Measurements from ENCODE around the gene ZDHHC21.

ZDHHC21 gene

GRCh38 chr9:14618836-14619420, 74.3 kb downstream of the ZDHHC21 start:
- in situ Hi-C loops (cut with MboI; ENCODE audit: low sequenced_read_pairs) = no loop called here

GRCh38 chr9:14616188-14616982, 76.8 kb downstream of the ZDHHC21 start:
- in situ Hi-C loops (cut with MboI; ENCODE audit: low sequenced_read_pairs) = no loop called here

GRCh38 chr9:14608540-14608939, 84.7 kb downstream of the ZDHHC21 start:
- in situ Hi-C loops (cut with MboI; ENCODE audit: low sequenced_read_pairs) = no loop called here

DNA sequence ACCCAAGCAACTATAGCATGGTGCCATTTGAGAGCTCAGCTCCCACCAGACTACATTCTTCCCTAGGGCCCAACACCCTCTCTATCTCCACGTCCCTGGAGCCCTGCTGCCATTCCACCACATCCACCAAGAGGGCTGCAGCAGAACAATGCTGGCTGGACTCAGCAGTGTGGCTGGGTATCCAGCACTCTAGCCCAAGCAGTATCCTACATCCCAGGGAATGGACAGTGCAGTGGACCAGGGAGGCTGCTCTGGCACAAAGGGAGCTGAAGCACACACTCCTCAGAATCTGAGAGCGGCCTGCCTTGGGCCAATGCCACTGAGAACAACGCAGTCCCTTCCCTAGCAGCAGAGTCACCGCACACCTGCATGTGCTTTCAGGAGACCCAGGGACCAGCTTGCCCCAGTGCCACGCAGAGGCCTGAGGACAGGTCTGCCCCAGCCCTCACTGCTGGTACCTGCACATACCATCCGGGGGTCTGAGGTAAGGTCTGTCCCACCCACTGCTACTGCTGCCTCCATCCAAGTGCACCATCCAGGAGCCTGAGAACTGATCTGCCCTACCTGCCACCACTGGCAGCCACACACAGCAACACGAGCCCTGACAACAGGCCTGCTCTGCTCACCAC, 95.9 kb downstream of the ZDHHC21 start:
- in situ Hi-C loops (cut with MboI; ENCODE audit: low sequenced_read_pairs) = no loop called here

DNA sequence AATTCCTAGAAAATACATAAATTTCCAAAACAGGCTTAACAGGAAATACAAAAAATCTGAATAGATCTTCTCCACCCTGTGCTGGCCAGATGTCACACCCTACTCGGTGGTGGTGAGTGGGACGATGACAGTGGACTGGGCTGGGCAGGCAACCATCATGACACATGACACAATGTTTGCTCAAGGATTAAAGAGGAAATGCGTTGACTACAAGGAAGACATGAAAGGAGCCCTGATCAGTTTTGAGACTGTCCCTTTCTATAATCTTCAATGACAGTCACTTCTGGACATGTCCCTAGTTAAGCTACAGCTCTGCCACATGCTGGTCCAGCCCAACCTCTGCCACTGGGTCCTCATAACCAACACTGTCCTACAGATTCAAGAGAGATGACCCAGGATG, 99.8 kb downstream of the ZDHHC21 start:
- in situ Hi-C loops (cut with MboI; ENCODE audit: low sequenced_read_pairs) = no loop called here

DNA sequence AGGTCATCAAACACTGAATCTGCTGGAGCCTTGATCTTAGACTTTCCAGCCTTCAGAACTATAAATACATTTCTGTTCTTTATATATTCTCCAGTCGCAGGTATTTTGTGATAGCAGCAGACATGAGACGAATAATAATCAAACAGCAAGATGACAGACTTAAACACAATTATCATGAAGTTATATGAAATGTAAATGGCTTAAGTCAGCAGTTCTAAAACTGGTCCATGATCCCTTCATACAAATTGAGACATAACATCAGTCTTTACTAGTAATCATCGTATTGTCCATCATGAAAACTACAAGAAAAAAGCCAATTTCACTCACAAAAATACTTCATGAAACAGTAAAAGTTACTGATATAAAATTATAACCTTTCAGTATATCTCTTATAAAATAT, 101.8 kb downstream of the ZDHHC21 start:
- in situ Hi-C loops (cut with MboI; ENCODE audit: low sequenced_read_pairs) = no loop called here

GRCh38 chr9:14585730-14586473, 107.3 kb downstream of the ZDHHC21 start:
- in situ Hi-C loops (cut with MboI; ENCODE audit: low sequenced_read_pairs) = no loop called here

GRCh38 chr9:14584571-14584970, 108.7 kb downstream of the ZDHHC21 start:
- in situ Hi-C loops (cut with MboI; ENCODE audit: low sequenced_read_pairs) = no loop called here

DNA sequence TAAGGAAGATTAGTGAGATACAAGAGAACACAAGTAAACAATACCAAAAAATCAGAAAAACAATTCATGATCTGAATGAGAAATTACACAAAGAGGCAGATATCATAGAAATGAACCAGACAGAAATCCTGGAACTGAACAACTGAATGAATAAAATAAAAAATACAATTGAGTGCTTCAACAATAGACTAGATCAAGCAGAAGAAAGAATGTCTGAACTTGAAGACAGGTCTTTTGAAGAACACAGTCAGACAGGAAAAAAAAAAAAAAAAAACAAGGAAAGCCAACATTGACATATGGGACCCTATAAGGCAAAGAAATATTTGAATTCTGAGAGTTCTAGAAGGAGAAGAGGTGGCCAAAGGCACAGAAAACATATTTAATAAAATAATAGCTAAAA, 115.2 kb downstream of the ZDHHC21 start:
- in situ Hi-C loops (cut with MboI; ENCODE audit: low sequenced_read_pairs) = no loop called here

DNA sequence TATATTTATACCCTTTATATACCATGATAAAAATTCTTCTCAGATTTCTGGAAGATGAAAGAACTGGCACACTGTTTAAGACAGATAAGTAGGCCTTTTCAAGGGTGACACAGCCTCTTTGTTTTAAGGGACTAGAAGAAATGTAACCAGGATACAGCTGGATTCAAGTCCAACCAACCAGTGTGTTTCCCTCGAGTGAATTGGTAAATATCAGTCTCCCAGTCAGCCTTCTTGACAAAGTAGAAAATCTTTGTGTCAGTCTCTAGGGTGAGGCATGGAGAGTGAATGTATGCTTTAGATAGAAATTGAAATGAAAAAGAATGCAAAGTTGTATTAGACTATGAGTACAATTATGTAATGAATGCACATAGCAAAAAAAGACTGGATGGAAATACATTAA, 119.1 kb downstream of the ZDHHC21 start:
- in situ Hi-C loops (cut with MboI; ENCODE audit: low sequenced_read_pairs) = no loop called here

DNA sequence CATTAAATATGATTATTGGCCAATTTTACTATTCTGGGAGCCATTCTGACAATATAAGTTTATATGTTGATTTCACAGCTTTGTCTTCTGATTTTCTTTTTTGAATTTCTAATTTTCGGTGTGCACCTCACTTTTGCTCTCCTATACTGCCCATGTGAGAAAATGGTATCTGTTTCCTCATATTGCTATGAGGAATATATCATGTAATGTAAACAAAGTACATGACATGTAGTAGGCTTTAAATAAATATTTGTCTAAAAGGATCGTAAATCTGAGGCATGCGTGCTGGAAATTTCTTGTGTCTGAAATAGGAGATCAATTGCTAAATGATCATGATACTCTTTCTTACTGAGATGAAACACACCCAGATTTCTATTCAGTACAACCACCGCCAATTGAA, 119.9 kb downstream of the ZDHHC21 start:
- in situ Hi-C loops (cut with MboI; ENCODE audit: low sequenced_read_pairs) = no loop called here

- in situ Hi-C loops (cut with MboI; ENCODE audit: low sequenced_read_pairs) = no loop called here
Measured at GRCh38 chr9:14565352-14566016, 127.7 kb downstream of the ZDHHC21 start.

DNA sequence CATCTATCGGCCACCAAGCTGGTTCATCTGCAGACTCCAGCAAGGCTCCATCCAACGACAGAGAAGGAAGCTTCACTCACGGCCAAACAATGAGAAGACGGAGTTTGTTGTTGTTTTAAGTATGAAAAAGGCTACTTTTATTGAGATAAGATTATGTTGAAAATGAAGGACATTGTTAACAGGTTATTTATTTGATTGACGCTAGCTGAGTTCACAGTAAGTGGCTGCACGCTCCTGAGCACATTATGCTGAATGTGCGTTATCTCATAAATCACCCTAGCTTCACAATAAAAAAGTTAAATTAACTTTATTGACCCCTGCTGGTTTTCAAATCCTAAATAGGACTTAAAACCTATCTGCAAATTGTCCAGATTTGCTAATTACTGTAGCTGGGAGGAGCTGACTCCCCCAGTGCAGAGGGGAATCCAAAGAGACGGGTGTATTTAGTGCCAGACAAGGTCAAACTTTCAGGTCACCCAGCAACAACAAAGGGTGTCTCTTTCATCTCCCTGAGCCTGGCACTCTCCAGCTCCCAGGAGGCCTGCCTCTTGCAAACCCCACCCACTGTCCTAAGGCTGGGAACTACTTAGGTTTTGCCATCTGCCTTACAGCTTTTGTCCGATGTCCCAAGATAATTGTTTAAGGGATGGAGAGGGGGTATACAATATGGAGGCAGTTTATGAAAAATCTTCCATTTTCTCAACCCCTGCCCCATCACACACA, 129.2 kb downstream of the ZDHHC21 start:
- in situ Hi-C loops (cut with MboI; ENCODE audit: low sequenced_read_pairs) = no loop called here

DNA sequence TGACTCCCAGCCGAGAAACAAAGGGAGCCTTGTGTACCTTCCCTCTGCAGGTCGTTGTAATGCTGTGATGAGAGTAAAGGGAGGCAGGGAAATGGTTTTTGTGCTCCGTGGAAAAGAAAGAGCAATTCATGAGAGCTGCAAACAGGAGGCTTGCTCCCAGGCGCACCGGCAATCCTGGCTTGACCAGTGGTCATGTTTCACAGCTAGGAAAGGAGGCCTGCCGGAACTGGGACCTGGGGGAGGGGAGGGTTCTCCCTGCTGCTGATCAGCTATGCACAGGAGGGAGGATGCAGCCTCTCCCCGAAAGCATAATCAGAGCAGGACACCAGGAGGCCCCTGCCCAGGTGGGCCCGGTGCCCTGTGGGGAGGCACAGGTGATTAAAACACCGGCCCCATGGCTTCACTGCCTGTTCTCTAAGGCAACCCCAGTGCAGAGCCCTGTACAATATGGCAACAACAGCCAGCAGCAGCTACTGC, 131.3 kb downstream of the ZDHHC21 start:
- in situ Hi-C loops (cut with MboI; ENCODE audit: low sequenced_read_pairs) = no loop called here
